T follicular helper cell (primary cell): Measurements from ENCODE around the gene KRTAP2-3.
"Not testable (repeated sequence)": the region's sequence is repeated elsewhere in the genome, so short reads cannot be mapped to it uniquely, and the experiment has no call there.

ENCODE experiments used
- DNase-seq: peaks from one replicate; pipeline ENCODE4 v3.0.0-alpha.2; 2020; ENCODE audit warnings: low read depth

KRTAP2-3 gene

DNA sequence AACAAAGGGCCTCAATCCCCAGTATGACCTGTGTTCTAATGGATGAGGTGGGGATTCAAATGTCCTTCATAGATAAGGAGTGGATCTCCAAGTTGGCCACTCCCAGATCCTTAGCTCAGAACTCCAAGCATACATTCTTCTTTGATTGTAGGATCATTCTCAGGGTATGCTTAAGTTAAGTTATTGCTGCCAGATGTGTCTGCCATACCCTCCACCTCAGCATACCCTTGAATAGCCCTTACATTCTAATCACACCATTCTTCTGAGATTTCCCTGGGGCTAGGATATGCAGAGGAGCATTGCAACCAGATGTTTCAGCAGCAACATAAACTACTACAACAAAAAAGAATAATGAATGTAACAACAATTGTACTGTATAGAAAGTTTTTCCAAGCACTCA is 7.4 kb upstream of the KRTAP2-3 start:
- DNase-seq: no peak

DNA sequence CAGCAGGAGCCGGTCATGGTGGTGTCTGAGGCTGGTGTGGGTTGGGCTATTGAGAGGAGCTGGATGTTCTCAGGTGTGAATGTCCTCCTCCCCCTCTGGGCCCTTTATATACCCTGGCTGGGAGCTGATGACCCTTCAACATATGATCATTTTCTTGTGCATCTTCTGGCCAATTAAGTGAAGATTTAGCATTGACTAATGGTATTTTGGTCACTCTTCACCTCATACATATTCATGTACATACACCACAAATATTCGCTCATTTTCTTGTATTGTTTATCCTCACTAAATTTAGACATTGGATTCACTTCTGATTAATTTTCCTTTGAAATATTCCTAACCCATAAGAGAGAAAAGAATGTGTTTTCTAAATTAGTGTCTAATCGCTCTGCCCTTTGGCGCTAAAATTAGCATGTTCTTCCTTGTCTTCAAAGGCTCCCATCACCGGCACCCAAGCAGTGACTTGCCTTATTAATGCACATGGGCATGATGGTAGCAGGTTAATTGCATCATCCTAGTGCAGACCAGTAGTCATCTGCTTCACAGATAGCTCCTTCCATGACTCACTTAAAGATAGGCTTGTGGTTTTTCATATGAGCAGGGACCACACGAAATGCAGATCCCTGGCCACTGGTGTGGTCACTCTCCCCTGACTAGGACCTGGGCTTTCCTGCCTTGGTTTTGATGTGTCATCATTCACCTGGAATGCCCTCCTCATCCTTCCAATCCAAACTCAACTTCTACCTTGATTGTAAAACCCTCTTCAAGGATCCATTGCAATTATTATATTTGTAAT is 6.1 kb upstream of the KRTAP2-3 start, which contains the start of gene KRTAP2-4:
Gene KRTAP2-4 (minus strand): TSS at position 51 of the 796 bp plus-strand sequence. CDS start 34 bp downstream, at position 17.
- DNase-seq: no peak

DNA sequence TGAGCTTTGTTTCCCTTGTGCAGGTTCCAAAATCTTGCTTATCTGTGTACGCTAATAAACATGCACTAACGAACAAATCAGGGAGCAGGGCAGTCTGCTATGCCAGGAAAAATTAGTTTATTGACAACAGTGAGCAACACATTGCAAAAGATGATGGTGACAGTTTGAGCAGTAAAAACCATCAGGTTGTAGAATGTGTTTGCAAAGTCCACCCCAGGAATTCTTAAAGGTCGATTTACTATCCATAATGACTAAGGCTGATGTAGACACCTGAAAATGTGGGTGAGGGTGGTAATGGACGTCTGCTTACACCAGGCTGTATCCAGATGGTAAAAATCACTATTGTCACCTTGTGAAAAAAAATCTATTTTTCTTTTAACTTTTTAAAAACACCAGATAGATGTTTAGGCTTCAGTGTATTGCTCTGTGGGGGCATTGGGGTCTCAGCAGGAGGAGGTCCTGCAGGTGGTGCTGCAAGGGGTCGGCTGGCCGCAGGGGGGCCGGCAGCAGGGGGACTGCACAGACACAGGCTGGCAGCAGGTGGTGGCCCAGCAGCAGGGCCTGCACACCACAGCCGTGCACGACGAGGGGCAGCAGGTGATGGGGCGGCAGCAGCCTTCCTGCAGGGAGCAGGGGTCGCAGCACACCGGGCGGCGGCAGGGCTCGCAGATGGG is 5.2 kb upstream of the KRTAP2-3 start:
- not testable (repeated sequence) for DNase-seq

DNA sequence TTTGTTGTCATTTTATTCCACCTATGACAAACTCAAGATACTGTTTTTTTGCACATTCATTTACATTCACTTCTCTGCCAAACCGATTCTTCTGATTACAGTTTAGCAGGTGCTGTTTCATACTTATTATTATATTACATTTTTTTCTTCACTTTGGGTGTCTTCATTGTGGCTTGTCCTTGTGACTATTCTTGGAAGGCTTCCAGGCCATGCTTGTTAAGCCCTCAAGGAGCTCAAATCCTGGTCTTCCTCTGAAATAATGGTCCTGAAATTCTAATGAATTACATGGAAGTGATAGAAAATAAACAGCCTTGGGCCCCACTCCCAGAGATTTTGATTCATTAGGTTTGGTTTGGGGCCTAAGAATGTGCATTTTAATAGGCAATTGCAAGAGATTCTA is 4.4 kb upstream of the KRTAP2-3 start:
- DNase-seq: no peak

DNA sequence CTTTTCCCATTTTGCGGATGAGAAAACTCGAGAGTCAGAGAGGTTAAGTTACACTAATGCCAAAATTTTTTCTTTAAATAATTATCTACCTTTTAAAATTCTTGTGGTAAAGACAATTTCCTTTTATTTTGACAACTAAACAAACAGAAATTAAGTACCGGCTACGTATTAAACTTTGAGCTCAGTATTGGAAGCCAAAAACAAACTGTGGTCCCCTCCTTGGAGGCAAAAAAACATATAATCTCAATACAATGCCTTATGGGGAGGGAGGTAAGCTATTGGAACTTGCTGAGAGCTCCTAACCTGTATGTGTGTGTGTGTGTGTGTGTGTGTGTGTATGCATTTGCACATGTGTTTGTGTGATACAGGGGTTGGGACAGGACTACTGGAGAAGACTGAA is 3.5 kb upstream of the KRTAP2-3 start:
- DNase-seq: no peak

DNA sequence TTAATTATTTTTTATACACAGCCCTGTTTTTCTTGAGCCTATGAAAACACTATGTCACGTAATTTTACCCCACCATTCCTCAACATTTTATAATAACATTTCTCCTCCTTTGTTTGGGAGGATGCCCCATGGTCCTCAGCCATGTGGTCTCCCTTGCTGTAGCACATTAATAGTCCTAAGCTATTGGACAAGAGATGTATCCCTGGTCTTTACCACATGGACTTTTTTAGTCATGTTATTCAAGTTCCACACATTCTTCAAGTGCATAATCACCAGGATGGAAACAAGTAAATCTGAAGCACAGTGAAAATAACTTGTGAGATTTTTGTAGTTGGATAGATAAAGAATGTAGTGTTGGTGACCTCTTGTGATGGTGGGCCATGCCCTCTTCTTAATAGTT is 2.0 kb upstream of the KRTAP2-3 start:
- DNase-seq: no peak

DNA sequence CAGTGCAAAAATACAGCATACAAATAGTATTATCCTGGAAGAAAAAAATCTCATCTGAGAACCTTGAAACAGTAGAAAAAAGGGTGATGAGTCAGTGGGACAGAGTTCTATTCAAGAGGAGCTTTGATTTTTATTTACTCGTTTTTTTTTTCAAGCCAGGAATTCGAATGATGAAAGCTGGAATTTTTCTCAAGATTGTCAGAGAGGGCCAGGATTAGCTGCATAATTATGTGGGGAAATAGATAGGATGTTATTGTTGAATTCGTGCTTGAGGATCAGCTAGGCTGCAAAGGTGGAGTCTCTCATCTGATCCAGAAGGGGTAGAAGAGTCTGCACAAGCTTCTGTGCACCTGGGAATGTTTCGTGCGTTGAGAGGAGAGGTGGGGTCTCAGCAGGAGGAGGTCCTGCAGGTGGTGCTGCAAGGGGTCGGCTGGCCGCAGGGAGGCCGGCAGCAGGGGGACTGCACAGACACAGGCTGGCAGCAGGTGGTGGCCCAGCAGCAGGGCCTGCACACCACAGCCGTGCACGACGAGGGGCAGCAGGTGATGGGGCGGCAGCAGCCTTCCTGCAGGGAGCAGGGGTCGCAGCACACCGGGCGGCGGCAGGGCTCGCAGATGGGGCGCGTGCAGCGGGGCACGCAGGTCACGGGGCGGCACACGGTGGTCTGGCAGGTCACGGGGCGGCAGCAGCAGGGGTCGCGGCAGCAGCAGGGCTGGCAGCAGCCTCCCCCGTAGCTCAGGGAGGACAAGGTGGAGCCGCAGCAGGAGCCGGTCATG is 450 bp downstream of the KRTAP2-3 start:
- DNase-seq: not testable (repeated sequence)

DNA sequence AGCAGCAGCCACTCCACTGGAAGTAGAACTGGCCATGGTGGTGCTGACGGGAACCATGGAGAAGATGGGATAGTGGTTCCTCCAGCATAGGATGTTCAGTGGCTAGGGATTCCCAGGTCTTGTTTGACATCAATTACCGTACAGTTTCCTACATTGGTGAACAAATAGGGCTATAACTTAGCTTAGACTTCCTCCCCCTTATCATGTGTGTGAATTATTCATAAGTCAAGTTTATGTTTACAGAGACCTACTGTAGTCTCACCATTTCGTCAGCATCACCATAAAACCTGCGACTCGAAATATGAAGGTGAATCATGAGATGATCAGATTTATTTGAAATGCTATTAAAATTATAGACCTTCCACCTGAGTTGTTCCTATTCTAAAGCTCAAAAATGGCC is 1.2 kb downstream of the KRTAP2-3 start:
- DNase-seq: no peak

DNA sequence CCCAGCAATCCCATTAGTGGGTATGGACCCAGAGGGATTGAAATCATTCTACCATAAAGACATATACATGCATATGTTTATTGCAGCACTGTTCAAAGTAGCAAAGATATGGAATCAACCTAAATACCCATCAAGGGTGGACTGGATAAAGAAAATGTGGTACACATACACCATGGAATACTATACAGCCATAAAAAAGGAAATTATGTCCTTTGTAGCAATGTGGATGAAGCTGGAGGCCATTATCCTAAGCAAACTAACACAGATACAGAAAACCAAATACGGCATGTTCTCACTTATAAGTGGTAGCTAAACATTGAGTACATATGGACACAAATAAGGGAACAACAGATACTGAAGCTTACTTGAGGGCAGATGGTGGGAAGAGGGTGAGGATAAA is 2.4 kb downstream of the KRTAP2-3 start:
- no peak for DNase-seq

DNA sequence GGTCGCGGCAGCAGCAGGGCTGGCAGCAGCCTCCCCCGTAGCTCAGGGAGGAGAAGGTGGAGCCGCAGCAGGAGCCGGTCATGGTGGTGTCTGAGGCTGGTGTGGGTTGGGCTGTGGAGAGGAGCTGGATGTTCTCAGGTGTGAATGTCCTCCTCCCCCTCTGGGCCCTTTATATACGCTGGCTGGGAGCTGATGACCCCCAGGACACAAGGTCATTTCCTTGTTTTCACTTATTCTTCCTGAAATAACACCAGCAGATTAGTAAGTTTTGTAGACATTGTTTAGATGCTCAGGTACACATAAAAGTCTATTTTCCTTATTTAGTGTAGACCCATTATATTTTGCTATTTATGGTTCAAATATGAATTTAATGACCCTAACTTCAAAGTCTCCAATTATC is 4.8 kb downstream of the KRTAP2-3 start, which contains the start of gene KRTAP2-2:
Gene KRTAP2-2 (minus strand): TSS at position 101 of the 400 bp plus-strand sequence. CDS start 19 bp downstream, at position 82.
- DNase-seq: not testable (repeated sequence)

DNA sequence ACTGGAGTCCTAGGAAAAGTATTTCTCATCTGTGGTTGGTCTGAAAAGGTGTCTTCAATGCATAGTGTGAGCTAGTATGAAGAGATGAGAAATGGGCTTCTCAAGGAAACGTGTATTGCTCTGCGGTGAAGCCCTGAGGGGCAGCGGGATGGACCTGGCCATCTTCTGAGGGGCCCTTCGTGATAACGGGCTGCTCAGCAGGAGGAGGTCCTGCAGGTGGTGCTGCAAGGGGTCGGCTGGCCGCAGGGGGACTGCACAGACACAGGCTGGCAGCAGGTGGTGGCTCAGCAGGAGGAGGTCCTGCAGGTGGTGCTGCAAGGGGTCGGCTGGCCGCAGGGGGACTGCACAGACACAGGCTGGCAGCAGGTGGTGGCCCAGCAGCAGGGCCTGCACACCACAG is 5.4 kb downstream of the KRTAP2-3 start:
- DNase-seq: not testable (repeated sequence)

DNA sequence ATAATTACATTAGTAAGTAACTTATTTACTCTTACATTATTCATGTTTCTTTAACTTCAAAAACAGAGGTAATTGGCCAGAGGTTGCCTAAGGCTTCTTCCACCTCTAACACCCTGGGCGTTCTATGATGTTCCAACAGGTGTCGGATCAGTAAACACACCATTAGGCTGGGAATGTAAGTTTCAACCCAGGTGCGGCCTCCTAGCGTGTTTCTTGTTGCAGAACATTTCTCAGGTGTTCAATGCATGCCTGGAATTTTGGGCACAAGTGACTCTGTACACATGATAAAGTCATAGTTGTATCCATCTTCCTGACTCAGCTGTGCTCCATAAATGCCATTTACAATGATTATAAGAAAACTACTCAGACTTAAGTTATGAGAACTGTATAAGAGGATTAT is 5.9 kb downstream of the KRTAP2-3 start:
- DNase-seq: no peak

DNA sequence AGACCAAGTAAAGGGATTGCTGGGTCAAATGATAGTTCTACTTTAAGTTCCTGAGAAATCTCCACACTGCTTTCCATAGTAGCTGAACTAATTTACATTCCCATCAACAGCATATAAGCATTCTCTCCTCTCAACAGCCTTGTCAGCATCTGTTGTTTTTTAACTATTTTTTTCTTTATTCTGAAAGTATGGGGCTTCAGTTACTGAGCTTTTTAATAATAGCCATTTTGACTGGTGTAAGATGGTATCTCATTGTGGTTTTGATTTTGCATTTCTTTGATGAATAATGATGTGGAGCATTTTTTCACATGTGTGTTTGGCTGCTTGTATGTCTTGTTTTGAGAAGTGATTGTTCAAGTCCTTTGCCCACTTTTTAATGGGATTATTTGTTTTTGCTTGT is 7.3 kb downstream of the KRTAP2-3 start:
- no peak for DNase-seq

DNA sequence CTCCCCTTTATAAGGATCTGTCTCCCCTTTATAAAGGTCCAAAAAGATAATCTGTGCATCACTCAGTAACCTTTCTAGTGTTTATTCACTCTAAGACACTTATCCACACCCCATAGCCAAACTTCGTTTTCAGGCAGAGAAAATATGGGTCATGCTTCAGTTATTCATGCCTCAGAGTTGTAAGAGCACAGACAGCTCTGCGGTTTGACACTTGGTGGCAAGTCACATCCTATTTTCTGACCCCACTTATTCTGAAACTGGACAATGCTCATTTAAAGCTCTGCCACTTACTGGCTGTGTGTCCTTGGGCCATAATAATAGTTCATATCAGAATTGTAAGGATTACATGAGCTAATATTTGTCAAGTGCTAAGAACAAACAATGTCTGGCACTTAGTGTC is 10.8 kb downstream of the KRTAP2-3 start:
- no peak for DNase-seq

DNA sequence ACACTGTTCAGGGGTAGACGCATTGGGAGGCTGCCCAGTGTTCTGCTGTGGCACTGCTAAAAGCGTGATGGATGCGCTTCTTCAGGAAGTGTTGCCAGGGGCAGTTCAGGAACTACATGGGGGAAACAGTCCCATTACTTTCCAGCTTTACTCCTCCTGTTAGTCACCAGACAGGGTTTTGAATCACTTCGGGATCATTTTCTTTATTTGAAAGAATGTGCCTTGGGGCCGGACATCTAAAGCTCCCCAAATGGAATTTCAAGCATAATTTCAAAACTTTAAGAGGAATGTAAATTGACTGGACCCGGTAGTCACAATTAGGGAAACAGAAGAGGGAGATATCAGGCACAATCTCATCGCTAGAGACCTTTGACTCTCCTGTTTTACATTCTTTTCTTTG is 11.5 kb downstream of the KRTAP2-3 start:
- no peak for DNase-seq

DNA sequence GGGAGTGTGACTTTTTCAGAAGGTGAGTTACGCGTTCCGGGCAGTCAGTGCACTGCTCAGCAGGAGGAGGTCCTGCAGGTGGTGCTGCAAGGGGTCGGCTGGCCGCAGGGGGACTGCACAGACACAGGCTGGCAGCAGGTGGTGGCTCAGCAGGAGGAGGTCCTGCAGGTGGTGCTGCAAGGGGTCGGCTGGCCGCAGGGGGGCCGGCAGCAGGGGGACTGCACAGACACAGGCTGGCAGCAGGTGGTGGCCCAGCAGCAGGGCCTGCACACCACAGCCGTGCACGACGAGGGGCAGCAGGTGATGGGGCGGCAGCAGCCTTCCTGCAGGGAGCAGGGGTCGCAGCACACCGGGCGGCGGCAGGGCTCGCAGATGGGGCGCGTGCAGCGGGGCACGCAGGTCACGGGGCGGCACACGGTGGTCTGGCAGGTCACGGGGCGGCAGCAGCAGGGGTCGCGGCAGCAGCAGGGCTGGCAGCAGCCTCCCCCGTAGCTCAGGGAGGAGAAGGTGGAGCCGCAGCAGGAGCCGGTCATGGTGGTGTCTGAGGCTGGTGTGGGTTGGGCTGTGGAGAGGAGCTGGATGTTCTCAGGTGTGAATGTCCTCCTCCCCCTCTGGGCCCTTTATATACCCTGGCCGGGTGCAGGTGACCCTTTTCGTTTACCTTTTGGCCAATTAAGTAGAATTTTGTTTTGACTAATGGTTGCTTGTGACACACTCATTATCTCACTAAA is 13.0 kb downstream of the KRTAP2-3 start, which contains the start of gene KRTAP2-1:
Gene KRTAP2-1 (minus strand): TSS at position 582 of the 731 bp plus-strand sequence. CDS start 49 bp downstream, at position 533.
- DNase-seq: not testable (repeated sequence)

DNA sequence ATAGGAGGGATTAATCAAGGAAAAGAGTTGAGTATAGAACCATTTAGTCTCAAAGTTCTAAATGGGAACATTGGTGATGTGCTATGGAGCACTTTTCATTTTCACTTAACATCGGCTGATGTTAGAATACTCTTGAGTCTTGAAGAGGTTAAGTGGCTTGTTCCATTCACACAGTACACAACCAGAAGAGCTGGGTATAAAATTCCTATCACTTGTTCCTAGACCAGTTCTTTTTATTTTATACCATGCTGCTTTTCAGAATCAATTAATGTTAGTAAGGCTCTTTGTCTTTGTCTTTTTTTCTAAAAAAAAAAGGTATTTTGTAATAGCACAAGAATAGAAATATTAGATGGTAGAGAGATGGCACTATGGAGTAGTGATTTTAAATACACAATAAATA is 17.0 kb downstream of the KRTAP2-3 start:
- no peak for DNase-seq

DNA sequence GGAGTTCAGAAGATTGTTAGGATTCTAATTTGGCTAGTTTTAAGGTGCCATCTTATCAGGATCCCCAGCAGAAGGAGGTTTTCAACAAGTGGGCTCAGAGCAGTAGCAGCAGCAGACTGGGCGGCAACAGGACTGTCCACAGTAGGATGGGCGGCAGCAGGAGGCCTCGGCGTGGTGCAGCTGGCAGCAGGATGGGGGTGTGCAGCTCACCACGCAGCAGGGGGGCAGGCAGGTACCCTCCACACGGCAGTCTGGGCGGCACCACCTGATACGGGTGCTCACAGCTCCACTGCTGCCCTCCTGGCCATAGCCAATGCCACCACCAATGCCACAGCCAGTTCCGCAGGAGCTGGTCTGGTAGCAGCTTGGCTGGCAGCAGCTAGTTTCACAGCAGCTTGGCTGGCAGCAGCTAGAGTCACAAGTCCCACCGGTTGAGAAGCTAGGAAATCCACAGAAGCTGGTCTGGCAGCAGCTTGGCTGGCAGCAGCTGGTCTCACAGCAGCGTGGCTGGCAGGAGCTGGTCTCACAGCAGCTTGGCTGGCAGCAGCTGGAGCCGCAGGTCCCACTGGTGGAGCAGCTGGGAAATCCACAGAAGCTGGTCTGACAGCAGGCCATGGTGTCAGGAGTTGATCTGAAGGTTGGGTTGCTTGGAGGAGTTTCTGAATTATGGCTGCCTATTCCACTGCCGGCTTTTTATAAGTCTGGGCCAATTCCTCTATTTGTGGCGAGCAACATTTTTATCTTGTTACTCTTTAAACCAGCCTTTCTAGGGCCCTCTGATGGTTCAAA is 18.9 kb downstream of the KRTAP2-3 start, which contains the start of gene KRTAP1-1:
Gene KRTAP1-1 (minus strand): TSS at position 668 of the 789 bp plus-strand sequence. CDS start 53 bp downstream, at position 615.
- DNase-seq: not testable (repeated sequence)

DNA sequence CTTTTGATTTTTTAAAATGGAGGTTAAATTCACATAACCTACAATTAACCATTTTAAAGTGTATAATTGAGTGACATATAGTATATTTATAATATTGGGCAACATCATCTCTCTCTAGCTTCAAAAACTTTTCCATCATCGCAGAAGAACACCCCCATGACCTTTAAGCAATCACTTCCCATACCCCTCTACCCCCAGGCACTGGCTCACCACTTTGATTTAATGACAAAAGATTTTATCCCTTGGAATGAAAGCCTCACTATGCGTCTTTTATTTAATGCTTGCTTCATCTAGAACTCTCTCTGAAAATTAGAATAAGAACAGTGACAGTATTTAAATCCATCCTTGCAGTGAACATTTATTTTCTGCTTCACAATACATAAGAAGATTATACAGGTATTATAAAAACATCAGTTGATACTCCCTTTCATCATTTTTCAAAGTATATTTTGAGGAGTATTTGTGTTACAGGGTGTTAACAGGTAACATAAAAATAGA is 22.0 kb downstream of the KRTAP2-3 start:
- no peak for DNase-seq

DNA sequence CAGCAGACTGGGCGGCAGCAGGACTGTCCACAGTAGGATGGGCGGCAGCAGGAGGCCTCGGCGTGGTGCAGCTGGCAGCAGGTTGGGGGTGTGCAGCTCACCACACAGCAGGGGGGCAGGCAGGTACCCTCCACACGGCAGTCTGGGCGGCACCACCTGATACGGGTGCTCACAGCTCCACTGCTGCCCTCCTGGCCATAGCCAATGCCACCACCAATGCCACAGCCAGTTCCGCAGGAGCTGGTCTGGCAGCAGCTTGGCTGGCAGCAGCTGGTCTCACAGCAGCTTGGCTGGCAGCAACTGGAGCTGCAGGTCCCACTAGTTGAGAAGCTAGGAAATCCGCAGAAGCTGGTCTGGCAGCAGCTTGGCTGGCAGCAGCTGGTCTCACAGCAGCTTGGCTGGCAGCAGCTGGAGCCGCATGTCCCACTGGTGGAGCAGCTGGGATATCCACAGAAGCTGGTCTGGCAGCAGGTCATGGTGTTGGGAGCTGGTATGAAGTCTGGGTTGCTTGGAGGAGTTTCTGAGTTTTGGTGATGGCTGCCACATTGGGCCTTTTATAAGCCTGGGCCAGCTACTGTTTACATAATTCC is 25.5 kb downstream of the KRTAP2-3 start, which contains the start of gene KRTAP1-3:
Gene KRTAP1-3 (minus strand): TSS at position 529 of the 590 bp plus-strand sequence. CDS start 53 bp downstream, at position 476.
- not testable (repeated sequence) for DNase-seq
